Motor neuron (in vitro differentiated cells): Measurements from ENCODE around the gene PTTG1IP. TPM values are rescaled to one million over a fixed set of nuclear protein-coding genes. Genes with fewer than 3 reads are reported as not detected.
"Not testable (repeated sequence)": the region's sequence is repeated elsewhere in the genome, so short reads cannot be mapped to it uniquely, and the experiment has no call there.

Experiments
- ATAC-seq, 8 experiments: fragments of 200-7000 bp; cut with Tn5 transposase; replicated peaks in 6 of 8; 2 replicates each; pipeline ENCODE4 v1.8.0; 2021; ENCODE audit warnings: mild to moderate bottlenecking in 8 of 8, moderate library complexity in 8 of 8
- H3K27ac ChIP-seq, 2 donors: fragments of 250-450 bp; sonication (Bioruptor Pico); 2 replicates each; pipeline ENCODE4 v1.9.0; 2021; ENCODE audit warnings: antibody characterized with exemption in 2 of 2, mild to moderate bottlenecking in 2 of 2, moderate library complexity in 1 of 2
- H3K4me1 ChIP-seq, 2 donors: fragments of 250-450 bp; sonication (Bioruptor Pico); replicated peaks in 1 of 2; 2 replicates each; pipeline ENCODE4 v1.6.1; 2021; ENCODE audit warnings: antibody characterized with exemption in 2 of 2, mild to moderate bottlenecking in 2 of 2, moderate library complexity in 1 of 2
- H3K4me3 ChIP-seq, 5 donors: fragments of 250-450 bp; sonication (Bioruptor Pico); 2 replicates each; pipeline ENCODE4 v1.9.0; 2021; ENCODE audit warnings: antibody characterized with exemption in 5 of 5, mild to moderate bottlenecking in 5 of 5, moderate library complexity in 4 of 5
- WGBS, 10 experiments: fragments of 450-650 bp; shearing (Covaris generic); methylation state at CpG; one replicate each; pipeline ENCODE4 v1.0.0; 2022; 5-methylcytosine and 5-hydroxymethylcytosine counted together
- in situ Hi-C, 9 experiments: fragments of 400-800 bp; cut with MboI; loops; one replicate each; pipeline ENCODE4 v1.15.0; 2021; ENCODE audit warnings: low sequenced_read_pairs in 9 of 9, low pct_unique_long_range_greater_than_20kb in 2 of 9; ENCODE audit not compliant: unreplicated experiment in 9 of 9
- total RNA-seq, 8 experiments: library from RNA; unstranded; fragments of 300-600 nt; gene quantifications; 2 replicates each; pipeline versions ENCODE4 v1.2.3 to v1.2.4, GENCODE V29; 2022

The PTTG1IP gene
- total RNA-seq, 8 experiments from 2014 or later = 62.1 to 226 (median 85.5) TPM

DNA sequence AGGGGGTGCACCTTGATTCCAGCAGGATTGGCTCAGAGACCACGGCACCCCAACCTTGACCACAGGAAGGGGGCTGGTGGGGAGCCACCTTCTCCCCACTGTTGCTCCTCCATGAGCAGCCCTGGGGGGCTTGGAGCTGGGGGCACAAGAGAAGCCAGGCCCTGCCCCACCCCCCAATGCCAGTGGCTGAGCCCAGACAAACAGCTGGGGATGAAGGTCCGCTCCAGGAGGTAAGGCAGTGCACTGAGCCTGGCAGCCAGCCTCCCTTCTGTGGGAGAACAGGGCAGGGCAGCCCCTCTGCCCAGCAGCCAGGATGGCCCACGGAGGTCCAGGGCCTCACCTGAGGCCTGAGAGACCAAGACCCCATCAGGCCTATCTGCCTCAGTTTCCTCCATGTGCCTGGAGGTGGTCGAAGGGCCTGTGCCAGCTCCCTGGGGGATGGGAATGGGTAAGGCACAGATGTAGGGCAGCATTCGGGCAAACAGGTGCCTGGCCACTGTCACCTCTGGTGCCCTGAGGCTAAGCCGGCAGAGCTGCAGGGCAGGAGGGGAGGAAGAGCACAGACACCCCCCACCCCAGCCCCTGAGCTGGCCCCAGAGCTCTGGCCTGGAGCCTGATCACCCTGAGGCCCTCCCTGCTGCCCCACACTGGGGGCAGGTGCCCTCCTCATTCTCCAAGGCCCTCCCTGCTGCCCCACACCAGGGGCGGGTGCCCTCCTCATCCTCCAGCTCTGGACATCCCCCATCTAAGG is 40.1 kb upstream of the PTTG1IP start:
- 17% methylated on average over 1 of the region's 7 CpGs; no CpG with 5 or more reads in 9 of the 10 experiments for WGBS, 10 experiments
- Histone ChIP-seq H3K4me3 (no peak overlapping the region), H3K4me1 (no peaks in the 10 kb centered on the region), H3K27ac (no peak overlapping the region)
- in situ Hi-C loops = no loop called here
- no peak for ATAC-seq

DNA sequence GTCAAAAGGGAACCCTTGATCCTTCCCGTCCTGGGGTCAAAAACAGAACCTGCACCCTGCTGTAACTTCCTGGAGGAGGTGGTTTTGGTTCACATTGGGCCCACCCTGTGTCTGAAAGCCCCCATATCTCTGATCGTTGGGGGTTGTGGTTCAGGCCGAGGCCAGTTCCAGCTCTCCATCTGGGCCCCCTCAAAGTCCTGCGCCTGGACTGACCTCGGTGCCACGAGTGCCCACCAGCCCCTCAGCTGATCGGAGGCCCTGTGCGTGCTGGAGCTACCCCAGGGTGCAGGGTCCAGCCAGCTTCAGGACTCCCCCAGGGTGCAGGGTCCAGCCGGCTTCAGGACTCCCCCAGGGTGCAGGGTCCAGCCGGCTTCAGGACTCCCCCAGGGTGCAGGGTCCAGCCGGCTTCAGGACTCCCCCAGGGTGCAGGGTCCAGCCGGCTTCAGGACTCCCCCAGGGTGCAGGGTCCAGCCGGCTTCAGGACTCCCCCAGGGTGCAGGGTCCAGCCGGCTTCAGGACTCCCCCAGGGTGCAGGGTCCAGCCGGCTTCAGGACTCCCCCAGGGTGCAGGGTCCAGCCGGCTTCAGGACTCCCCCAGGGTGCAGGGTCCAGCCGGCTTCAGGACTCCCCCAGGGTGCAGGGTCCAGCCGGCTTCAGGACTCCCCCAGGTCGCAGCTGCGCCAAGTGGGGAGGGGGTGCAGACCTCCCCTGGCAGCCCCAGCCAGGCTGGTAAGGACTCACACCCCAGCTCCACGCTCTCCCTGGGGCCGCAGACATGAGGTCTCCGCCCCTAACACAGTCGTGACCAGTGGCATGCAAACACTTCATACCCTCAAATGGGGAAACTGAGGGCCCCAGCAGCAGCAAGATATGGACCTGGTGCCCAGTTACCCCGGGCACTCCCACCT is 39.3 kb upstream of the PTTG1IP start:
- 40 to 80% (median 76%) methylated on average over 1 to 6 of the region's 25 CpGs; no CpG with 5 or more reads in 5 of the 10 experiments for WGBS, 10 experiments
- H3K27ac ChIP-seq, ATAC-seq, H3K4me3 ChIP-seq, H3K4me1 ChIP-seq, in situ Hi-C loops: not testable (repeated sequence)

DNA sequence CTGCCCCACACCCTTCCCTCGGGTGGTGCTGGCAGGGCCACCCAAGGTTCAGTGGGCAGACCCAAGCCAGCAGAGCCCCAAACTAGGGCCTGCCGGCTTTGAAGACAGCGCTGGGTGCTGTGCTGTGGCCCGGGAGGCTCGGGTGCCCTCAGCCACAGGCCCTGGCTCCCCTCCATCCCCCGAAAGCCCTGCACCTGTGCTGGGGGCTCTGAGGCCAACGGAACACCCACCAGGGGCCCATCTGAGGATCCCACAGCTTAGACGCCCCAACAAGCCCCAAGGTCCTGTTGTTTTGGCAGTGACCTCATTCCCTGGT is 38.6 kb upstream of the PTTG1IP start:
- 8 to 50% methylated on average over 1 to 2 of the region's 8 CpGs; no CpG with 5 or more reads in 8 of the 10 experiments for WGBS, 10 experiments
- H3K4me3 ChIP-seq = no peak overlapping the region
- ATAC-seq = no peak
- in situ Hi-C loops = no loop called here
- no peaks in the 10 kb centered on the region for H3K4me1 ChIP-seq
- H3K27ac ChIP-seq = no peak overlapping the region

DNA sequence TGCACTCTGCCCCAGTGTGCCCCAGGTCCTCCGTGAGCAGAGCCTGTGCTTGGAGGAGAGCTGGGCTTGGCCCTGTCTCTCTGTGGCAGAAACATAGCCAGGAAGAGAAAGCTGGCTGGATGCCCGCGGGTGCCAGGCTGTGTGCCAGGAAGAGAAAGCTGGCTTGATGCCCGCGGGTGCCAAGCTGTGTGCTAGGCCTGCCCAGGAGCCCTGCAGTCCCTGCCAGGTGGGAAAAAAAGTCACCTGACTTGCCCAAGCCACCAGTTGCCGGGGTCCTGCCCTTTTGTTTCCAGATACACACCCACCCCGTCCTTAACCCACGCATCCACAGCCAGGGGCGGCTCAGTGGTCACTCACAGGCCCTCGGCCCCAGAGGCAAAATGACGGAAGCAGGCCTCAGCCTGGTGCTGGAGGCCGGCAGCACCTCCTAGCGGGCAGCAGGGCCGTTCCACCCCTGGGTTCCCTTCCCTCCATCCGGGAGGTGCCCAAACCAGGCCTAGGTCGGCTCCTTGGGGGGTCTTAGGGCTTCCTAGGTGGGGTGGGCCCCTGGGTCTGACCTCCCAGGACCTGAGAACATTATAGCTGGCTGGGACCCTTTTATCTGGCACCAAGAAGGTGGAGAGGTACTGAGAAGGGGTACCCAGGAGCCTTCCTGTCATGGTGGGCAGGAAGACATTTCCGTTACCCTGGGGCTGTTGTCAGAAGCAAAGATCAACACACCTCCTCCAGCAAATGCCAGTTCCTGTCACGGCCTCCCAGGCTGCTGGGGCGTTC is 38.1 kb upstream of the PTTG1IP start:
- no peaks in the 10 kb centered on the region for H3K4me1 ChIP-seq
- ATAC-seq = peak in 5 of 8 experiments; percentile 9 to 59 (median 52)
- in situ Hi-C loops = no loop called here
- no peak overlapping the region for H3K4me3 ChIP-seq
- 14 to 81% (median 63%) methylated on average over 2 to 7 of the region's 19 CpGs; no CpG with 5 or more reads in 4 of the 10 experiments for WGBS, 10 experiments
- no peak overlapping the region for H3K27ac ChIP-seq

DNA sequence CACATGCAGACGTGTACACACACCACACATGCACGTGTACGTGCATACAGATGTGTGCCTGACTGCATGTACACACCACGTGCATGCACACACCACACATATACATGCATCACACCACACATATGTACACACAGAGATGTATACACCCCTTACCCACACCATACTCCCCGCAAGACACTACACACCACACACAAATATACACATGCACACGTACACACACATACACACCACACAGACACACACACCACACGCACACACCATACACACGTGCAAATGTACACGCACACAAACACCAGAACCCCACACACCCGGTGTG is 37.5 kb upstream of the PTTG1IP start:
- H3K27ac ChIP-seq = no peak overlapping the region
- H3K4me1 ChIP-seq = no peaks in the 10 kb centered on the region
- WGBS, 10 experiments = 70 to 100% methylated on average over 1 to 4 of the region's 10 CpGs; no CpG with 5 or more reads in 8 of the 10 experiments
- ATAC-seq = peak in 1 of 8 experiments; percentile 17
- no peak overlapping the region for H3K4me3 ChIP-seq
- in situ Hi-C loops = no loop called here

DNA sequence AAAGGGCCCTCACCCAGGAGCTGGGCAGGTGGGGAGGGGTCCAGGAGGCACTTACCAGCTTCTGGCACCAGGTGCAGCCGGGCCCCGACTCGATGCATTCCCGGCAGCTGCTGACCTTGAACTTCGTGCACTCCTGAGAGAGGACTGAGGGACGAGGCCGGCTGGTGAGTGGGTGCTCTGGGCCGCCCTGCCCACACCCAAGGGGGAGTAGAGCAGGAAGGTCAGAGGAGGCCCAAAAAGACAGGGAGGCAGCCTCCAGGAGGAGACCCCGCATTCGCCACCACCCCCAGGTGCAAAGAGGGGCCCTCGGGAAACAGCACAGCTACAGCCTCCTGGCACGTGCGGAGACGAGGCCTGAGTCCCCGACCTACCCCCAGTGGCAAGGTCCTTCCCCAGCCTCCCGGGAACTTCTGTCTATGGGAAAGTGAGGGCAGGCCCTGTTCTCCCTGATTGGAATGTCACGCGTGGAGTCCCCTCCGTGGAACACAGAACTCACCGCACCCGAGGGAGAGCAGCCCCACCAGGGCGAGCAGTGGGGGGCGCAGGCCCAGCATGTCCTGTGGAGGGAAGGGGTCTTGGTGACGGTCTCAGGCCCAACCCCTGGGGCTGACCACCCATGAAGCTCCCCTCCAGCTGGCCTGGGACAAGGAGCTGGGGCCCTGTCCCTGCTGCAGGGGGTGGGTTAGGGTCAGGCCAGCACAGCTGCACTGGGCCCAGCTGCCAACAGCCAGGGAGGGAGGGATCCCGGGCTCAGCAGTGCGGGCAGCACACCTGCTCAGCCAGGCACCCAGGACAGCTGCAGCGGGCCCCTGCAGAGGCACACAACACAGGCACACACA is 37.0 kb upstream of the PTTG1IP start:
- WGBS, 10 experiments = 0 to 100% (median 66%) methylated on average over 2 to 3 of the region's 27 CpGs; no CpG with 5 or more reads in 6 of the 10 experiments
- Histone ChIP-seq H3K4me1 (no peaks in the 10 kb centered on the region), H3K27ac (no peak overlapping the region), H3K4me3 (no peak overlapping the region)
- in situ Hi-C loops = no loop called here
- peak in 1 of 8 experiments; percentile 7 for ATAC-seq

DNA sequence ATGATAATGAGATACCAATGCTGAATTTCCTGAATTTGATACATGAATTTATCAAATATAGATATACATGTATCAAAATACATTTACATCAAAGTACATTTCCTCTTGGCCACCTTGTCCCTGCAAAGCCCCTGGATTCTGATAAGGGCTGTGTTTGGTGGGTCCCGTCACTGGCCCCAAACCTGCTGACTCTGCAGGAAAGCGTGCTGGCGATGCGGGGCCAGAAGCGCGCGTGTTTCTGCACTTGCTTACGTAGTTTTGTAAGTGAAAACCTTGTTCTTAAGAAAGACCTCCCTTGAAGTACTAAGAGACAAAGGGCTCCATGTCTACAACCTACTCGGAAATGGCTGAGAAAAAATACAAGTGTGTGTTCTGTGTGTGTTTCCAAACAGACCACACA is 36.2 kb upstream of the PTTG1IP start:
- in situ Hi-C loops = no loop called here
- no peak overlapping the region for H3K27ac ChIP-seq
- no peak overlapping the region for H3K4me3 ChIP-seq
- ATAC-seq = no peak
- H3K4me1 ChIP-seq = no peaks in the 10 kb centered on the region
- WGBS, 10 experiments = 59 to 100% (median 85%) methylated on average over 1 to 9 of the region's 9 CpGs; no CpG with 5 or more reads in 5 of the 10 experiments

DNA sequence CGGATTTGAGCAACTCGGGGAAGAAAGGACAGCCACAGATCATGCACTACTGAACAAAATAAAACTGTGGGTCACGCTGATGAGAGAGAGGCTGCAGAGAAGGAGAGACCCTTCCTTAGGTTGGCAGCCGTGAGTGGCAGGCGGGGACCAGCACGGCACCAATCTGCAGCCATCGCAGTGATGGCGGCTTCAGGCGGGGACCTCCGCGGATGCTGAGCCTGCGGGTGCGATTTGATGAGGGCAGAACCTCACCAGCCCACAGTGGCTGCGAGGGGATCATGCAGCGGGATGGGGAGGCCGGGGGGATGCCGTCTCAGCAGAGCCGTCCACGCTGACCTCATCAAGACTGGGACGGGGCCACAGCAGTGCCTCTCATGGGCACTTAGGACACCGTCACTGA is 35.4 kb upstream of the PTTG1IP start:
- peak in 2 of 8 experiments; percentile 15 to 16 for ATAC-seq
- H3K4me1 ChIP-seq = no peaks in the 10 kb centered on the region
- H3K4me3 ChIP-seq = no peak overlapping the region
- H3K27ac ChIP-seq = no peak overlapping the region
- 0 to 90% (median 64%) methylated on average over 1 to 6 of the region's 21 CpGs; no CpG with 5 or more reads in 6 of the 10 experiments for WGBS, 10 experiments
- in situ Hi-C loops = no loop called here

DNA sequence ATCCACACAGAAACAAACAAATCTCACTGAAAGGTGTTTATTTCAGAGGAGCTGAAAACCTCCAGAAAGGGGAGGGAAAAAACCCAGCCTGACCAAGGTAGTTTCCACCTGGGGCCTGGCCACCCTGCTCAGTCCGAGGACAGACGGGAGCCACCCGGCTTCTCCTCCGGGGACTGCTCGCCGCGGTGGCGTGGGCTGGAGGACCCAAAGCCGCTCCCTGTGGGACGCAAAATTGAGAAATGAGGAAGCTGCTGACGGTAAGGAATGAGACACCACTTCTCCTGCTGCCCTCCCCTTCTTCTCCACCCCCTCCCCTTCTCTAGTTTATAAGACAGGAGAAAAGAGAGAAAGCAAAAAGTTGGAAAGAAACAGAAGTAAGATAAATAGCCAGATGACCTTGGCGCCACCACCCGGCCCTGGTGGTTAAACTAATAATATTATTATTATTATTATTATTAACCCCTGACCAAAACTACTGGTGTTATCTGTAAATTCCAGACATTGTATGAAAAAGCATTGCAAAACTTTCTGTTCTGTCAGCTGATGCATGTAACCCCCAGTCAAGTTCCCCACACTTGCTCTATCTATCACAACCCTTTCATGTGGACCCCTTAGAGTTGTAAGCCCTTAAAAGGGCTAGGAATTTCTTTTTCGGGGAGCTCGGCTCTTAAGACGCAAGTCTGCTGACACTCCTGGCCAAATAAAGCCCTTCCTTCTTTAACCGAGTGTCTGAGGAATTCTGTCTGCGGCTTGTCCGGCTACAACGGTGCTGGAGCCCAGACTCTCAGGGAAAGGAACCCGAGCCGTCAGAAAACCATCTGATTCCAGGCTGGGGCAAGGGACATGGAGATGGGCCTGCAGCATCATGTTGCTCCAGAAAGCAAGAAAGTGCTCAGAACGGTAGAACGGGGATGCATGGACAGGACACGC is 34.7 kb upstream of the PTTG1IP start:
- in situ Hi-C loops = no loop called here
- peak in 1 of 8 experiments; percentile 59 for ATAC-seq
- 0 to 78% (median 47%) methylated on average over 1 to 10 of the region's 25 CpGs; no CpG with 5 or more reads in 2 of the 10 experiments for WGBS, 10 experiments
- Histone ChIP-seq H3K27ac (no peak overlapping the region), H3K4me3 (no peak overlapping the region), H3K4me1 (no peaks in the 10 kb centered on the region)

DNA sequence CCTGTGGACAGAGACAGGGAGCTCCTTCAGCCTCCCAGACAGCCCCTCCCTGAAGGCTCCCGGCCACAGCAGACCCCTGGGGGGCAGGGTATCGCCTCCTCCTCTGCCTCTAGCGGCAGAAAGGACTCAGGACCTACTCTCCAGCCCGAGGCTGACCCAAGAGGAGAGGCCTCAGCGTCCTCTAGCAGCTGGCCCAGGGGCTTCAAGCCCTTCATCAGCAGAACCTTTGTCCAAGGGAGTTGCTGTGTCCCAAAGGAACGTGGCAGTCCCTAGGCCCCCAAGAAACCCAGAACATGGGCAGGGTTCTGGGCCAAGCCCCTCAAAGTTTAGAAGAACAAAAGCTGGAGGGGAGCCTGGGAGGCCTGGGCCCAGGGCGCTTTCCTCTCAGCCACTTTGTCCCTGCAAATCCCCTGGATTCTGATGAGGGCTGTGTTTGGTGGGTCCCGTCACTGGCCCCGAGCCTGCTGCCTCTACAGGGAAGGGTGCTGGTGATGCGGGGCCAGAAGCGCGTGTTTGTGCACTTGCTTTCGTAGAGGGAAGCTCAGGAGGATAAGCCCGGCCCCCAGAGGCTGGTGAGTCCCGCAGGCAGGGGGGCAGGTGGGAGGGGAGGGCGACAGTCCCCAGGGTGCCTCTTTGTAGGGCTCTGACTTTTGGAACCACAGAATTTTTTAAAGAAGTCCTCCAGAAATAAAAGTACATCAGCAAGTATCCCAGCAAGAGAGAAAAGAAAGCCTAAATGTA is 33.9 kb upstream of the PTTG1IP start:
- Histone ChIP-seq H3K4me3 (no peak overlapping the region), H3K4me1 (no peaks in the 10 kb centered on the region), H3K27ac (no peak overlapping the region)
- peak in 1 of 8 experiments; percentile 10 for ATAC-seq
- 0 to 80% (median 28%) methylated on average over 1 to 5 of the region's 16 CpGs; no CpG with 5 or more reads in 5 of the 10 experiments for WGBS, 10 experiments
- in situ Hi-C loops = no loop called here

DNA sequence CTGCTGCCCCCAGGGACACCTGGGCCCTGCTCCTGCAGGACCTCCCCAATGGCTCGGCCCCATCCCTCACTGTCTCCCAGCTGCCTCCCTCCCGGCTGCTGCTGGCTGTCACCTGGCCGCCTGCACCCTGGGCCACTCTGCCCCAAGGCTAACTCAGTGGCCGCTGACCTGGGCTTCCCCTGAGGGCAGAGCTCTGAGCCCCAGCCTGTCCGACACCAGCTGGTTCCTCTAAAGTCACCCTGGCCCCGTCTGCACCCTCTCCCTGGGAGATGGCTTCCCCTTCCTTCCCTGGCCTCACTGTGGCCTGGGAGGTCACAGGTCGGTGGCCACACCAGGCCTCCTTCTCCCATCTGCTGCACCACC is 32.2 kb upstream of the PTTG1IP start:
- 43 to 100% (median 80%) methylated on average over 1 to 5 of the region's 7 CpGs; no CpG with 5 or more reads in 7 of the 10 experiments for WGBS, 10 experiments

More for the DNA sequence above, 32.2 kb upstream of the PTTG1IP start:
- Histone ChIP-seq H3K27ac (no peak overlapping the region), H3K4me1 (no peaks in the 10 kb centered on the region), H3K4me3 (no peak overlapping the region)
- in situ Hi-C loops = no loop called here
- ATAC-seq = no peak
